Adrenal gland (tissue), 12 donors: ENCODE data around the gene CXCL6. TPM values are rescaled to one million over a fixed set of nuclear protein-coding genes. Genes with fewer than 3 reads are reported as not detected.

Experiments
- DNase-seq, 7 donors: peaks; one replicate each; pipeline ENCODE4 v3.0.0-alpha.2; 2019 to 2020
- H3K27ac ChIP-seq, 5 donors: fragments of 200-600 bp; sonication (generic) in 4 of 5; 1 replicate in 3 of 5; 2 replicates in 2 of 5; pipeline versions ENCODE4 v1.5.1 to v1.8.0; 2016 to 2020; ENCODE audit warnings: mild to moderate bottlenecking in 1 of 5
- H3K27me3 ChIP-seq: fragments of 200-600 bp; 2 replicates; pipeline ENCODE4 v1.8.0; 2021
- H3K36me3 ChIP-seq, 2 donors: fragments of 200-600 bp; replicated peaks in 1 of 2; 1 replicate in 1 of 2; 2 replicates in 1 of 2; pipeline versions ENCODE4 v1.5.1 to v1.8.0; 2018 to 2022
- H3K4me1 ChIP-seq, 2 donors: fragments of 200-600 bp; replicated peaks in 1 of 2; 1 replicate in 1 of 2; 2 replicates in 1 of 2; pipeline versions ENCODE4 v1.5.1 to v1.8.0; 2018 to 2021
- H3K4me3 ChIP-seq, 4 donors: fragments of 200-600 bp; sonication (generic) in 3 of 4; one replicate each; pipeline ENCODE4 v1.5.1; 2016 to 2018
- H3K9me3 ChIP-seq, 3 donors: fragments of 200-600 bp; sonication (generic) in 1 of 3; replicated peaks in 1 of 3; 1 replicate in 2 of 3; 2 replicates in 1 of 3; pipeline versions ENCODE4 v1.5.1 to v1.8.0; 2016 to 2021
- CTCF ChIP-seq, 6 experiments: fragments of 450-650 bp in 4 of 6; fragments of 200-600 bp in 2 of 6; sonication (generic) in 1 of 6; IDR thresholded peaks; 1 replicate in 5 of 6; 2 replicates in 1 of 6; pipeline versions ENCODE4 v1.5.1 to v1.8.0; 2016 to 2021; ENCODE audit warnings: antibody characterized with exemption in 6 of 6, mild to moderate bottlenecking in 2 of 6, moderate library complexity in 1 of 6
- POLR2A ChIP-seq, 2 donors: fragments of 450-650 bp; IDR thresholded peaks; one replicate each; pipeline ENCODE4 v1.6.1; 2017; ENCODE audit warnings: antibody characterized with exemption in 2 of 2, mild to moderate bottlenecking in 2 of 2, moderate library complexity in 1 of 2
- WGBS, 4 donors: extraction: QIAGEN DNeasy Blood & Tissue Kit in 2 of 4; methylation state at CpG; one replicate each; pipeline versions ENCODE4 v1.1.5 to v1.1.7; 2013 to 2017; 5-methylcytosine and 5-hydroxymethylcytosine counted together
- intact Hi-C, 2 donors: fragments of 100-400 bp; cut with DNase I; formaldehyde crosslinking; loops; one replicate each; pipeline versions ENCODE4 v1.14.1 to v1.15.0; 2022 to 2023
- polyA plus RNA-seq, 3 donors: library from polyadenylated mRNA; stranded (reverse); fragments of 200-250 nt in 2 of 3; fragments of 350-450 nt in 1 of 3; fragmentation: Illumina TruSeq in 1 of 3; extraction: RNeasy Lipid Tissue Mini Kit (QIAGEN cat#74804) in 1 of 3; gene quantifications; one replicate each; pipeline ENCODE4 v1.2.3, GENCODE V29; 2013 to 2014
- total RNA-seq, 9 donors: library from RNA; depleted of rRNA in 4 of 9; stranded (reverse); fragments of >200 nt in 4 of 9; fragments of 120-200 nt in 1 of 9; fragmentation: NEBNext Ultra II Directional in 1 of 9; extraction: Animal tissue kit (Norgen Biotek cat#: 25700) in 1 of 9; gene quantifications; one replicate each; pipeline versions ENCODE4 v1.1.0 to v1.2.4, GENCODE V29; 2013 to 2023
- donor health status: healthy with polysubstance abuse.
- donor health status: Bipolar disorder and iron deficiency.
- donor health status: DM: yes; HTN: yes; CAD: no.
- donor health status: DM: no; HTN: no; CAD: no.
- donor health status: DM: no; HTN: no; CAD: no.
- donor health status: DM: yes; HTN: yes; CAD: no.

Gene CXCL6
- total and polyA plus RNA-seq, 12 donors = 0.07 to 0.41 (median 0.16) TPM; not detected in 8

DNA sequence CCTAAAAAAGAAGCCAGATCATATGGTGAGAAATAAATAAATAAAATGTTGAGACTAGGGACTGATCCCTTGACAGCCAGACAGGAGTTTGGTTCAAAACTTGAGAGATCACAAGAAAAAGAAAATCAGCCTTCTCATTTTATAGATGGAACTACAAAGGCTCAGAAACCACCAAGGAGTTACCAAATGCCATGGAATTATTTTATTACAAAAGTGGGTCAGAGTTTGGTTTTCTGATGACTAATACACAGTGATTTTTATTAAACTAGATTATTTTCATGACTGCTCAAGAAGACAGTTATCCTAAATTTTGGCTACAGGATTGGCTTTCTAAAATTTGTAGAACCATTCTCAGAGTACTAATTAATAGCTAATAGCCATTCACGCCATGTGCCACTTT lies 38.9 kb downstream of the CXCL6 start:
- intact Hi-C loops = no loop called here
- WGBS, 4 donors = 74 to 86% (median 79%) methylated on average over 1 of the region's 1 CpG
- no peaks in the 10 kb centered on the region for H3K27me3 ChIP-seq
- H3K4me3 ChIP-seq = no peak overlapping the region
- DNase-seq = no peak
- H3K9me3 ChIP-seq = no peaks in the 10 kb centered on the region
- H3K27ac ChIP-seq = no peak overlapping the region
- TF ChIP-seq CTCF (IDR thresholded peaks at IDR 0.05) (no peak), POLR2A (IDR thresholded peaks at IDR 0.05) (no peak)
- no peaks in the 10 kb centered on the region for H3K4me1 ChIP-seq
- no peaks in the 10 kb centered on the region for H3K36me3 ChIP-seq

DNA sequence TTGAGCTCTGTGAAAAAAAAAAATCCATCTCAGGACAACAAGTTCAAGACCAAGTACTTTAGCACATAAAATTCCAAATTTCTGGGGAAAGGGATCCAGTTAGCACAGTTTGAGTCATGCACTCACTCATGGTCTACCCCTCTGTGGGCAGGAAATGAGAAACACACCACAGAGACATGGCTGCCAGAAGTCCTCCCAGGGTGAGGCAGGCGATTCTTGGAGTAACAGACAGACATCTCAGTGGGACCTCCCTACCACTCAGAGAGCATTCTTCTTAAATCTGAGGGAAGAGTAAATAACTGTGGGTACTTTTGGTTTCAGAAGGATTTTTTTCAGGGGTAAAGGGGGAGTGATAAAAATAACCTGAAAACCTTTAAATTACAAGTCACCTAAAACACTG lies 46.8 kb downstream of the CXCL6 start:
- no peak overlapping the region for H3K27ac ChIP-seq
- H3K9me3 ChIP-seq = no peaks in the 10 kb centered on the region
- no peak for DNase-seq
- H3K4me1 ChIP-seq = no peaks in the 10 kb centered on the region
- 47 to 91% (median 58%) methylated on average over 1 of the region's 1 CpG for WGBS, 4 donors
- no peaks in the 10 kb centered on the region for H3K27me3 ChIP-seq
- TF ChIP-seq POLR2A (IDR thresholded peaks at IDR 0.05) = no peak
- TF ChIP-seq CTCF (IDR thresholded peaks at IDR 0.05) = no peak
- H3K36me3 ChIP-seq = no peaks in the 10 kb centered on the region
- no peak overlapping the region for H3K4me3 ChIP-seq
- intact Hi-C loops = no loop called here

GRCh38 chr4:73885574-73886267 lies 49.2 kb downstream of the CXCL6 start:
- WGBS, 4 donors = 66 to 77% (median 71%) methylated on average over 4 of the region's 4 CpGs
- TF ChIP-seq CTCF (IDR thresholded peaks at IDR 0.05) (no peak), POLR2A (IDR thresholded peaks at IDR 0.05) (no peak)
- DNase-seq = no peak
- intact Hi-C loops = no loop called here
- H3K9me3 ChIP-seq = no peaks in the 10 kb centered on the region
- no peaks in the 10 kb centered on the region for H3K36me3 ChIP-seq
- no peak overlapping the region for H3K4me3 ChIP-seq
- no peaks in the 10 kb centered on the region for H3K4me1 ChIP-seq
- no peak overlapping the region for H3K27ac ChIP-seq
- no peaks in the 10 kb centered on the region for H3K27me3 ChIP-seq

Other genes starting within 250 kb of the CXCL6 start
- under 1 TPM in 1 of 9 donors, not detected in 8; 0.23 TPM for gene RASSF6, start 216.2 kb upstream of the CXCL6 start, total RNA-seq
- under 1 TPM; 0.07 to 0.18 (median 0.08) TPM for gene RASSF6, start 216.2 kb upstream of the CXCL6 start, polyA plus RNA-seq
- gene CXCL8, start 96.1 kb upstream of the CXCL6 start, total RNA-seq = 1 to 10 TPM in 7 of 9 donors, under 1 TPM in 2; 0.28 to 3.1 (median 1.6) TPM
- 1 to 10 TPM; 1.9 to 3.4 (median 2.1) TPM for gene CXCL8, start 96.1 kb upstream of the CXCL6 start, polyA plus RNA-seq
- gene PF4V1, start 16.6 kb downstream of the CXCL6 start, total RNA-seq = under 1 TPM in 1 of 9 donors, not detected in 8; 0.72 TPM
- gene PF4V1, start 16.6 kb downstream of the CXCL6 start, polyA plus RNA-seq = not detected
- 1 to 10 TPM in 4 of 9 donors, under 1 TPM in 2, not detected in 3; 0.84 to 6.1 (median 1.6) TPM for gene CXCL1, start 32.7 kb downstream of the CXCL6 start, total RNA-seq
- gene CXCL1, start 32.7 kb downstream of the CXCL6 start, polyA plus RNA-seq = 1 to 10 TPM; 1.6 to 2.0 (median 1.7) TPM
- 1 to 10 TPM in 1 of 9 donors, under 1 TPM in 1, not detected in 7; 0.42 to 6.3 TPM for gene PF4, start 145.3 kb downstream of the CXCL6 start, total RNA-seq
- under 1 TPM in 1 of 3 donors, not detected in 2; 0.88 TPM for gene PF4, start 145.3 kb downstream of the CXCL6 start, polyA plus RNA-seq
- 10 to 100 TPM in 2 of 9 donors, 1 to 10 TPM in 2, under 1 TPM in 2, not detected in 3; 0.81 to 22.4 (median 2.4) TPM for gene PPBP, start 151.5 kb downstream of the CXCL6 start, total RNA-seq
- under 1 TPM in 1 of 3 donors, not detected in 2; 0.27 TPM for gene PPBP, start 151.5 kb downstream of the CXCL6 start, polyA plus RNA-seq
- gene CXCL5, start 162.0 kb downstream of the CXCL6 start, total RNA-seq = under 1 TPM in 1 of 9 donors, not detected in 8; 0.41 TPM
- gene CXCL5, start 162.0 kb downstream of the CXCL6 start, polyA plus RNA-seq = under 1 TPM in 2 of 3 donors, not detected in 1; 0.03 to 0.09 TPM
- 1 to 10 TPM in 1 of 9 donors, under 1 TPM in 5, not detected in 3; 0.17 to 1.5 (median 0.42) TPM for gene CXCL3, start 202.0 kb downstream of the CXCL6 start, total RNA-seq
- gene CXCL3, start 202.0 kb downstream of the CXCL6 start, polyA plus RNA-seq = 1 to 10 TPM in 1 of 3 donors, under 1 TPM in 2; 0.13 to 1.6 (median 0.64) TPM